Activated naive CD4-positive, alpha-beta T cell treated with Interleukin-2 at 50 U/mL for 16 hours (primary cell): ENCODE results near the gene GAK.

Source experiments
- DNase-seq: peaks from one replicate; pipeline ENCODE4 v3.0.0-alpha.2; 2020

Gene GAK

DNA sequence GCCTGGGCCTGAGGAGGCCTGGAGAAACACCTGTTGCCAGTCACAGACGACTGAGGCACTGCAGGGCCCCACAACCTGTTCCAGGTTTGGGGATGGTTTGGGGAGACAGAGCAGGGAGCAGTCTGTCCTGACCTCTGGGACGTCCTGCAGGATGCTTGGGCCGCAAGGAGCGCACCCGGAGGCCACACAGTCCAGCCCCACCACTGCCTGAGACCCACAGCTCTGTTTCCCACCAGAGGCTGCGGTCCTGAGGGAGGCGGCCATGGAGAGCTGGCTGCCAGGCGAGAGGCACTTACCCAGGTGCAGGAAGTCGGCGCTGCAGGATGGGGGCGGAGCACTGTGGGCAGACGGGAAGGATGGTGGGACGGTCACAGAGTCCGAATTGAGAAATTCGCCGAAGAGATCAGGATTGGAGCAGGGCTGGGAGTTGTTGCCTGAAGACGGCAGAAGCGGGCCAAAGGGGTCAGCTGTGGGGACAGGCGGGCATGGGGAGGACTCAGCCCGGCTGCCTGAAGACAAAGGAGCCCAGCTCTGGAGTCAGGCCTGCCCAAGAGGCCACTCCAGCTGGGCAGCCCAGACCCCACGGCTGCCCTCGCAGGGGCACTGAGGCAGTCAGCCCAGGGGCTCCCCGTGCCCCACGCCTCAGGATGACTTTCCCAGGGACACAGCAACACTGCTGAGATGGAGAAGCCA lies 65.9 kb downstream of the GAK start:
- no peak for DNase-seq

- DNase-seq: no peak
Observed at GRCh38 chr4:865572-865971, 66.5 kb downstream of the GAK start.

- no peak for DNase-seq
Observed at GRCh38 chr4:865121-865465, 67.0 kb downstream of the GAK start.

- no peak for DNase-seq
Observed at GRCh38 chr4:864456-865120, 67.5 kb downstream of the GAK start.

GRCh38 chr4:860561-860960 lies 71.6 kb downstream of the GAK start:
- no peak for DNase-seq

GRCh38 chr4:859496-859895 lies 72.6 kb downstream of the GAK start:
- DNase-seq: no peak

DNA sequence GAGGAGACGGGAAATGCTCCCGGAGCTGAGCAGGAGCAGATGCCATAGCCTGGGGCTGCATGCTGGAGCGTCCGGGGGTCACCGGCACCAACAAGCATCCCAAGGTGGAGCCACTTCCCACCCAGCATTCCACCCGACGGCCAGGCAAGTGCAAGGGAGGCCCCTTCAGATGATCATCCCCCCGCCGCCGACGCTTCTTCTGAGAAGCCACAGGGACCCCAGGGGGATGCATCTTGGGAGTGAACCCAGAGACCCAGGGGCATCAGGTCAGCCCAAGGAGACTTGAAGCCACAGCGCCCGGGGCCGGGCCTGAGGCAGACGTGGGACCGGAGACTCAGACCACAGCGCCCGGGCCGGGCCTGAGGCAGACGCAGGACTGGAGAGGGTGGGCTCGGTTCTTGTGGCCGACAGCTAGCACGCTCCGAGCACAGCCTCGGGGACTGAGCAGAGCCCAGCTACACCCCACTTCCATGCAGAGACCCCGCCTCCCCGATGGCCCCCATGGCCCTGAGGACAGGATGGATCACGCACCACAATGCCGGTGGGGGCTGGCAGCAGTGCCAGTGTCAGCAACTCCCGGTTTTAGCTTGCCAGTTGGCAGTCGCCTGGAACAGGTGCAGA lies 73.2 kb downstream of the GAK start:
- no peak for DNase-seq

- DNase-seq: no peak
Observed at GRCh38 chr4:858041-858481, 74.1 kb downstream of the GAK start.

DNA sequence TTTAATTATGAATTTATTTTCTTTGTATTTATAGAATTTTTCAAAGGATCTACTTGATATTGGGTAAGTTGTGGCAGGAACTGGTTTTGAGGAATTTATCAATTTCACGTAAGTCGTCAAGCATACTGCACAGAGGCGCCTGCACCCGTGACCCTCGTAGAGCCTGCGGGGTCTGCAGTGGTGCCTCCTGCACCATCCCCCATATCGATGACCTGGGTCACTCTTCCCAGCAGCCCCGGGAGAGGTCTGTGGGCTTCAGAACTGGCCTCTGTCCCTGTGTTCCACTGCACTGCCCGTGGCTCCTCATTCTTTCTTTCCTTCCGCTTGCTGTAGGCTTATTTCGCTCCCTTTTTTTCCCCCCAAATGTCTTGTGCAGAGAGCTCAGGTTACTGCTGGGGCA lies 74.7 kb downstream of the GAK start:
- DNase-seq: no peak

GRCh38 chr4:856225-856901 lies 75.8 kb downstream of the GAK start:
- no peak for DNase-seq

- DNase-seq: no peak
Observed at GRCh38 chr4:855880-856224, 76.3 kb downstream of the GAK start.

DNA sequence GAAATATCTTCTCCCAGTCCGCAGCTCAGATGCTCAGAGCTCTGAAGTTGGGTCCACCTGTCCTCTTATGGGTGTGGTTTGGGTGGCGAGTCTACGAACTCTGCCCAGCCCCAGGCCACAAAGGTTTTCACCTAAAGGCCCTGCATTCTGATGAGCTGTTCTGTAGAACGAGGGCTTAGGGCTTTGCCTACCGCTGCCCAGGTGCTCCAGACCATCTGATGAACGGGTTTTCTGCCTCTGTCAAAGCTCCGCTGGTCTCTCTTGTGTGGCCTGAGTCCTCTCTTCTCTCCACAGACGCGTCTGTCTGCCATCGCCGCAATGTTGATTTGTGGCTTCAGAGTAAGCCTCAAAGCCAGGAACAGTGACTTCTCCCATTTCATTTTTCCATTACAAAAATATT lies 77.8 kb downstream of the GAK start:
- no peak for DNase-seq

- no peak for DNase-seq
Observed at GRCh38 chr4:853416-853781, 78.7 kb downstream of the GAK start.

- DNase-seq: no peak
Observed at GRCh38 chr4:851701-852430, 80.2 kb downstream of the GAK start.

GRCh38 chr4:850323-850945 lies 81.7 kb downstream of the GAK start:
- no peak for DNase-seq

DNA sequence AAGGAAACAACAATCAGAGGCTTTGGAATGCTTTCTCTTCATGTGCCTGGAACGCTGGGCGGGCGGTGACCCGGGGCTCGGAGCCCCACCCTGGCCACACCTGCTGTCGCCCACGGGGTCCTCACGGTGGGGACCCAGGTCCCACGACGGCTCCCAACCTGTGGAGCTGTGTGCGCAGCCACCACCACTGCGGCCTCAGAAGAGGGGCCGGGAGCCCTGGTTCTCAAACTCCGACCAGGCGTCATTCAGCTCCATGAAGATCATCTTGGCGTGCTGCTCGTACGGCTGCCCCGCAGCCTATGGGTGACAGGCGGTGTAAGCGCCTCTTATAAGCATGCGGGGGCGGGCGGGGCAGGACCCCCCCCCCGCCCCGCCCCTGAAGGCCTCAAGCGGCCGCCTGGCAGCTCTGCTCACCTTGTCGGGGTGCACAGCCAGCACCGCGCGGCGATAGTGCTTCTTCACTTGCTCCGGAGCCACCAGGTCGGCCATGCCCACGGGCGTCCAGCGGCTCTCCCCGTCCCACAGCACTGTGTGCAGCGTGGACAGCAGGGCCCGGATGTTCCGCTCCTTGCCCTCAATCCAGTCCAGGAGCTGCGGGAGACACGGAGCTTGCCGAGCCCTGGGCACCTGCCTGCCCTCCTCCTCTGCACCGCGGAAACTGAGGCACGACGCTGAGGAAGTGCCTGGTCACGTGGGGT lies 82.5 kb downstream of the GAK start:
- no peak for DNase-seq

- no peak for DNase-seq
Observed at GRCh38 chr4:848803-849477, 83.2 kb downstream of the GAK start.

- no peak for DNase-seq
Observed at GRCh38 chr4:848307-848691, 83.8 kb downstream of the GAK start.

DNA sequence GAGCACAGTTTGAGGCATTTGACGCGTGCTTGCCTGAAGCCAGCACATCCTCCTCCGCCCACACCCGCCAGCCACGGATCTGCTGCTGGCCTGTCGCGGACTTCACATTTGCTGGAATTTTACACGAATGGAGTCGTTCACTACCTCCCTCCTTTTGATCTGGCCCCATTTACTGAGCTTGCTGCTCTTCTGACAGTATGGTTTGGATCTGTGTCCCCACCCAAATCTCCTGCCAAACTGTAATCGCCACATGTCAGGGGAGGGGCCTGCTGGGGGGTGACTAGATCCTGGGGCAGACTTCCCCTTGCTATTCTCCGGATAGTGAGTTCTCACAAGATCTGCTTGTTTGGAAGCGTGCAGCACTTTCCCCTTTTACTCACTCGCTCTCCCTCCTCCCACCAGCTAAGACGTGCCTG lies 86.3 kb downstream of the GAK start:
- DNase-seq: no peak

- no peak for DNase-seq
Observed at GRCh38 chr4:845233-845835, 86.8 kb downstream of the GAK start.

GRCh38 chr4:844752-845232 lies 87.3 kb downstream of the GAK start:
- no peak for DNase-seq
